WERI-Rb-1 (cell line): ENCODE results near the gene TRAF3.

Source experiments
- DNase-seq: peaks from one replicate; pipeline ENCODE4 v3.0.0-alpha.2; 2020
- H3K27ac ChIP-seq: fragments of 250-450 bp; sonication (Bioruptor Pico); 2 replicates; pipeline ENCODE4 v1.5.1; 2020; ENCODE audit warnings: mild to moderate bottlenecking, moderate library complexity
- H3K27me3 ChIP-seq: fragments of 250-450 bp; sonication (Bioruptor Pico); 2 replicates; pipeline ENCODE4 v1.5.1; 2021; ENCODE audit warnings: mild to moderate bottlenecking, low read depth, moderate library complexity; ENCODE audit not compliant: insufficient read depth, severe bottlenecking
- H3K36me3 ChIP-seq: fragments of 250-450 bp; sonication (Bioruptor Pico); 2 replicates; pipeline ENCODE4 v1.5.1; 2020; ENCODE audit warnings: mild to moderate bottlenecking, moderate library complexity
- H3K4me3 ChIP-seq: 2 replicates; pipeline ENCODE4 v1.5.1; 2011; ENCODE audit warnings: low read depth, mild to moderate bottlenecking, control low read depth, low read length
- H3K9me3 ChIP-seq: fragments of 250-450 bp; sonication (Bioruptor Pico); 2 replicates; pipeline ENCODE4 v1.5.1; 2021; ENCODE audit warnings: mild to moderate bottlenecking, moderate library complexity; ENCODE audit not compliant: severe bottlenecking
- TF ChIP-seq, protein P1 (sequence below): IDR thresholded peaks from 2 replicates; pipeline ENCODE4 v1.5.1; 2011; ENCODE audit warnings: low read depth, mild to moderate bottlenecking, control low read depth, inconsistent platforms, low read length

TRAF3 gene

GRCh38 chr14:102772781-102773570, 4.3 kb upstream of the TRAF3 start:
- peak; percentile 55 for DNase-seq
- TF ChIP-seq, protein P1, sequence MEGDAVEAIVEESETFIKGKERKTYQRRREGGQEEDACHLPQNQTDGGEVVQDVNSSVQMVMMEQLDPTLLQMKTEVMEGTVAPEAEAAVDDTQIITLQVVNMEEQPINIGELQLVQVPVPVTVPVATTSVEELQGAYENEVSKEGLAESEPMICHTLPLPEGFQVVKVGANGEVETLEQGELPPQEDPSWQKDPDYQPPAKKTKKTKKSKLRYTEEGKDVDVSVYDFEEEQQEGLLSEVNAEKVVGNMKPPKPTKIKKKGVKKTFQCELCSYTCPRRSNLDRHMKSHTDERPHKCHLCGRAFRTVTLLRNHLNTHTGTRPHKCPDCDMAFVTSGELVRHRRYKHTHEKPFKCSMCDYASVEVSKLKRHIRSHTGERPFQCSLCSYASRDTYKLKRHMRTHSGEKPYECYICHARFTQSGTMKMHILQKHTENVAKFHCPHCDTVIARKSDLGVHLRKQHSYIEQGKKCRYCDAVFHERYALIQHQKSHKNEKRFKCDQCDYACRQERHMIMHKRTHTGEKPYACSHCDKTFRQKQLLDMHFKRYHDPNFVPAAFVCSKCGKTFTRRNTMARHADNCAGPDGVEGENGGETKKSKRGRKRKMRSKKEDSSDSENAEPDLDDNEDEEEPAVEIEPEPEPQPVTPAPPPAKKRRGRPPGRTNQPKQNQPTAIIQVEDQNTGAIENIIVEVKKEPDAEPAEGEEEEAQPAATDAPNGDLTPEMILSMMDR, result peak; percentile 67
- Histone ChIP-seq H3K4me3 (no peak overlapping the region), H3K36me3 (no peaks in the 10 kb centered on the region), H3K27me3 (no peaks in the 10 kb centered on the region), H3K27ac (no peak overlapping the region), H3K9me3 (no peaks in the 10 kb centered on the region)

DNA sequence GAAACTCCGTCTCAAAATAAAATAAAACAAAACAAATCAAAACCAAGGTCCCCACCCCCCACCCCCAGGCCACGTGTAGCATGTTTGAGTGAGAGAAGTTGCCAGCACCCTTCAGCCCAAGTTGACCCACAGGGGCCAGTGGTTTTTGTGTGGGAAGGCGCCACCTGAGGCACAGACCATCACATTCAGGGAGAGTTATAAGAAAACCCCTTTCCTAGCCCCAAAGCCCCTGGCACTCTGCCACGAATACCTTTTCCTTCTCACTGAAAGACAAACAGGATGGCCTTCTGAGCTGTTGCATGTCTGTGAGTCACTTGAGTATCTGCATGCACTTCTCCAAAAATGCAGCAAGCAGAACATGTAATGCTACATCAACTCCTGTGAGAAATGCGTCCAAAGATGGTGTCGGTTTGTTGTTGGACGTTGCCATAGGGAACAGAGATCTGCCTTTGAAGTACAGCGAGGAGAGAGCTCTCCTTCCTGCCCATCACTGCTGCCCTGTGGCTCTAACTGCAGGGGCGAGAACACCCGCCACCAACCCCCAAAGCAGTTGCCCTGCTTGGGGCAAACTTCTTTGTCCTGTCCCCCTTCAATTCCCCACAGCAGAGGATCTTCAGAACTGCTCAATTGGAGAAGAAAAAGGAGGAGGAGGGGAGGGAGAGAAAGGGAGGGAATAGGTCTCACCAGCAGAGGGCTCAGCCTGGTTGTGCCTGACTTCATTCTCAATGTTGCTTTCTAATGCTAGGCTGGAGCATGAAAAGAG, 2.7 kb upstream of the TRAF3 start:
- Histone ChIP-seq H3K36me3 (no peaks in the 10 kb centered on the region), H3K27me3 (no peaks in the 10 kb centered on the region), H3K27ac (0 out of 2 replicates have a peak overlapping the region, but pooled peaks have one; percentile 18), H3K4me3 (no peak overlapping the region), H3K9me3 (no peaks in the 10 kb centered on the region)
- peak; percentile 61 for DNase-seq
- TF ChIP-seq, protein P1, result peak; percentile 86

DNA sequence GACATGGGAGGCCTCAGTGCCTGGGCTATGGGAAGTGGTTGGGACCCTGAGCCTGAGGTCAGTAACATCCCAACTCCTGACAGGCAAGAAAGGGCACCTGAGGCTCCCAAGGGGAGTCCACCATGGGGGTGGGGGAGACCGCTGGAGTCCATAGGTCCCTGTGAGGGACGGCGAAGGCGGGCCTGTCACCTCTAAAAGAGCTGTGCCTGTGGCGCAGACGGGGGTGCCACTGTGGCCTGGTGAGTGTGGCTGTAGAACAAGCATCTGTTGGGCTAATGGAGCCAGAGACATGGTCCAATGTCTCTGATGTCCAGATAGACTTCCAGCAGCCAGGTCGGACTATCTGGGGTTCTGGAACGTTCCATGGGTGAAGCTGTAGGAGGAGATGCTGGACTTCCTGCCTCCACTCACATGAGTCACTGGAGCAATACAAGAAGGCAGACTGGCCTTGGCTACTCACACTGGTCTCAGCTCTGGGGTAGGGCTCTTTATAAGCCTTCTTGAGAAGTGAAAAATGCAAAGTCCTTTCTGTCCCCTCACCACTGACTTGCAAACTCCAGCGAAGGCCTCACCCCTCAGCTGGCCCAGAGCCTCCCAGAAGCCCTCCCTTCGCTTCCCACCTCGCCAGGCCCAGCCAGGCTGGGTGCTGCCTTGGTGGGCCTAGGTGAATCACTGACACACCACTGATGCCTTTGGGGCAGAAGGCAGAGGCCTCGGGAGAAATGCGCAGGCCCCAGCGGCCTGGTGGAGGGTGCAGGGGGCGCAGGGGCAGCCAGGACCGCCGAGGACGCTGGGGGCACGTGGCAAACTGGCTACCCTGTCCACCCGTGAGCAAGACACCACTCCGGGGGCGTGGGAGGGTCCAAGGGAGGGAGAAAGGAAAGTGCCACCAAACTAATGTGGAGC, 1.1 kb upstream of the TRAF3 start:
- Histone ChIP-seq H3K27me3 (no peaks in the 10 kb centered on the region), H3K4me3 (no peak overlapping the region), H3K9me3 (no peaks in the 10 kb centered on the region), H3K36me3 (no peaks in the 10 kb centered on the region), H3K27ac (peak overlapping the region; percentile 33)
- TF ChIP-seq, protein P1, result no peak
- DNase-seq, result no peak

GRCh38 chr14:102777711-102778337, 575 bp downstream of the TRAF3 start:
- TF ChIP-seq, protein P1, result no peak
- Histone ChIP-seq H3K27me3 (no peaks in the 10 kb centered on the region), H3K4me3 (peak overlapping the region; percentile 87), H3K27ac (peak overlapping the region; percentile 48), H3K36me3 (no peaks in the 10 kb centered on the region), H3K9me3 (no peaks in the 10 kb centered on the region)
- no peak for DNase-seq

DNA sequence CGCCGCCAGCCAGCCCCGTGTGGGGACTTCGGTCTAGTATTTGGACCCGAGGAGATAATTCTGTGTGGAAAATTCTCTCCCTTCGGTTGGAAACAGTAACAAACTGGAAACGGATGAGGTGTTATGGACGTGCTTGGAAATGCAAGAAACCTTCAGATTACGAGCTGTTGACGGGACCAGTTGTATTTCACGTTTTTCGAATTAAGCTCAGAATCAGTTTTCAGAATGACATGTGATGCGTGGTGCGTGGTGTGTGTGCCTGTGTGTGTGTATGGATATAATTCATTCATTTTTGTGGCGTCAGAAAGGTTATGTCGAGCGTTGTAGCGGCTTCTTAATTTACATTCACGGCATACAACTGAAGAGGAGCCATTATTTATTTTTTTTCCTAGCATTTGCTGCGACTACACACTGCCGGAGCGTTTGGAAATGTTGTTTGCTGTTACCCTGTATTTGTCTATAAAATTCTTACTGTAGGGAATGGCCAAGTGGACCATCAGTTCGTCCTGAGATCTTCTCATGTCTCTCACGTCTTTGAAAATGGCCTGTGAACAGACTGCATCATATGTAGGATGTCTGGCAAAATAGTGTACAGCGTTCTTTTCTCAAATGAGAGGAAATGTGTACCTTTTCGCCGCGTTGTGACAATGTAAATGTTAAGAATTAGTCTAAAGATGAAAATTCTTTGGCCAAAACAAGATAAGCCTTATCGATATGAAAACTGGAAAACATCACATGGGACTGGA, 1.3 kb downstream of the TRAF3 start:
- Histone ChIP-seq H3K27ac (peak overlapping the region; percentile 48), H3K36me3 (no peaks in the 10 kb centered on the region), H3K9me3 (no peaks in the 10 kb centered on the region), H3K4me3 (peak overlapping the region; percentile 87), H3K27me3 (no peaks in the 10 kb centered on the region)
- DNase-seq, result no peak
- TF ChIP-seq, protein P1, result no peak
